K562 (cell line): ENCODE data around the gene IRF1. TPM values are rescaled to one million over a fixed set of nuclear protein-coding genes. Genes with fewer than 3 reads are reported as not detected.

ENCODE experiments used
- CXXC5 ChIP-seq: fragments of 250-450 bp; sonication (Bioruptor Pico); IDR thresholded peaks from 2 replicates; pipeline ENCODE4 v1.8.0; 2022; ENCODE audit warnings: inconsistent platforms, mild to moderate bottlenecking, moderate library complexity
- FOS ChIP-seq: IDR thresholded peaks from 3 replicates; pipeline ENCODE4 v1.6.1; 2011; ENCODE audit not compliant: insufficient read length; ENCODE audit errors: extremely low read depth
- GTF2E2 ChIP-seq: fragments of 200-800 bp; sonication (Bioruptor generic); IDR thresholded peaks from 2 replicates; pipeline ENCODE4 v1.6.1; 2016; ENCODE audit warnings: missing genetic modification characterization, missing compliant biosample characterization
- KDM4B ChIP-seq, 2 experiments: fragments of 450-650 bp in 1 of 2; sonication (generic) in 1 of 2; IDR thresholded peaks; 2 replicates each; pipeline ENCODE4 v1.6.1; 2016 to 2017; ENCODE audit warnings: borderline replicate concordance in 2 of 2, antibody characterized with exemption in 1 of 2, low read depth in 1 of 2, mild to moderate bottlenecking in 1 of 2
- NONO ChIP-seq, 2 experiments: fragments of 200-400 bp in 1 of 2; fragments of 450-650 bp in 1 of 2; formaldehyde crosslinking in 1 of 2; IDR thresholded peaks; 2 replicates each; pipeline ENCODE4 v1.6.1; 2017; ENCODE audit warnings: low read depth in 2 of 2, mild to moderate bottlenecking in 2 of 2, moderate library complexity in 2 of 2, low read length in 1 of 2
- POLR2A ChIP-seq: fragments of 450-650 bp; conservative IDR thresholded peaks from 2 replicates; pipeline ENCODE4 v1.6.1; 2016
- POLR3G ChIP-seq: IDR thresholded peaks from 2 replicates; pipeline ENCODE4 v1.6.1; 2011; ENCODE audit not compliant: insufficient read length, insufficient replicate concordance; ENCODE audit errors: extremely low read depth
- SRSF3 ChIP-seq: fragments of 200-400 bp; formaldehyde crosslinking; IDR thresholded peaks from 2 replicates; pipeline ENCODE4 v1.6.1; 2016; ENCODE audit warnings: mild to moderate bottlenecking, low read length, moderate library complexity; ENCODE audit not compliant: insufficient read depth
- TCF3 ChIP-seq: sonication (generic); formaldehyde crosslinking; IDR thresholded peaks from 2 replicates; pipeline ENCODE4 v1.4.0; 2020; ENCODE audit warnings: mild to moderate bottlenecking, missing genetic modification reagents
- U2AF1 ChIP-seq: fragments of 200-400 bp; formaldehyde crosslinking; optimal IDR thresholded peaks from 2 replicates; pipeline ENCODE3; 2017; ENCODE audit warnings: mild to moderate bottlenecking, low read depth, low read length, moderate library complexity
- ZFP1 ChIP-seq: fragments of 450-650 bp; formaldehyde crosslinking; IDR thresholded peaks from 2 replicates; pipeline ENCODE4 v1.4.0; 2020; ENCODE audit warnings: mild to moderate bottlenecking, mixed read lengths
- ZKSCAN1 ChIP-seq: fragments of 150-350 bp; IDR thresholded peaks from 2 replicates; pipeline ENCODE4 v1.6.1; 2016; ENCODE audit warnings: low read depth, low read length
- polyA plus RNA-seq, 8 experiments: library from polyadenylated mRNA; depleted of rRNA in 4 of 8; stranded (reverse) in 5 of 8; unstranded in 3 of 8; fragments of >200 nt; fragmentation: Nextera tagmentation in 2 of 8; fragmentation: Illumina TruSeq in 1 of 8; extraction: Ambion mirVana in 2 of 8; extraction: Trizol in 1 of 8; gene quantifications; 2 replicates each; pipeline versions ENCODE4 v1.2.1 to v1.2.3, GENCODE V29; 2011 to 2014; ENCODE audit warnings: inconsistent platforms in 1 of 8, missing spikeins in 1 of 8
- total RNA-seq, 7 experiments: library from RNA; depleted of rRNA in 6 of 7; stranded (reverse); fragments of >200 nt in 6 of 7; fragmentation: Illumina TruSeq in 2 of 7; extraction: Trizol in 2 of 7; gene quantifications; 2 replicates each; pipeline versions ENCODE4 v1.2.1 to v1.2.3, GENCODE V29; 2011 to 2021; ENCODE audit warnings: low replicate concordance in 1 of 7
- TF ChIP-seq, protein P1 (sequence below): fragments of 450-650 bp; conservative IDR thresholded peaks from 2 replicates; pipeline ENCODE4 v1.6.1; 2016; ENCODE audit warnings: missing genetic modification characterization, low read depth, mild to moderate bottlenecking, control low read depth, missing compliant biosample characterization
- TF ChIP-seq, protein P2 (sequence below): fragments of 450-650 bp; IDR thresholded peaks from 2 replicates; pipeline ENCODE4 v1.6.1; 2018; ENCODE audit not compliant: partially characterized antibody
- TF ChIP-seq, protein P3 (sequence below): fragments of 250-450 bp; sonication (Bioruptor Pico); IDR thresholded peaks from 2 replicates; pipeline ENCODE4 v1.8.0; 2021; ENCODE audit warnings: moderate library complexity, mild to moderate bottlenecking, inconsistent platforms
- TF ChIP-seq, protein P4 (sequence below): fragments of 200-800 bp; sonication (Bioruptor generic); IDR thresholded peaks from 2 replicates; pipeline ENCODE4 v1.6.1; 2017; ENCODE audit warnings: missing genetic modification characterization, missing compliant biosample characterization
- TF ChIP-seq, protein P5 (sequence below): sonication (generic); formaldehyde crosslinking; IDR thresholded peaks from 2 replicates; pipeline ENCODE4 v1.8.1; 2022; ENCODE audit warnings: missing genetic modification reagents

The IRF1 gene
- total and polyA plus RNA-seq, 9 of the 15 experiments (the other 6 are each of a cell fraction or from before 2014, with no cell fraction given): 1.1 to 12.3 (median 5.9) TPM

DNA sequence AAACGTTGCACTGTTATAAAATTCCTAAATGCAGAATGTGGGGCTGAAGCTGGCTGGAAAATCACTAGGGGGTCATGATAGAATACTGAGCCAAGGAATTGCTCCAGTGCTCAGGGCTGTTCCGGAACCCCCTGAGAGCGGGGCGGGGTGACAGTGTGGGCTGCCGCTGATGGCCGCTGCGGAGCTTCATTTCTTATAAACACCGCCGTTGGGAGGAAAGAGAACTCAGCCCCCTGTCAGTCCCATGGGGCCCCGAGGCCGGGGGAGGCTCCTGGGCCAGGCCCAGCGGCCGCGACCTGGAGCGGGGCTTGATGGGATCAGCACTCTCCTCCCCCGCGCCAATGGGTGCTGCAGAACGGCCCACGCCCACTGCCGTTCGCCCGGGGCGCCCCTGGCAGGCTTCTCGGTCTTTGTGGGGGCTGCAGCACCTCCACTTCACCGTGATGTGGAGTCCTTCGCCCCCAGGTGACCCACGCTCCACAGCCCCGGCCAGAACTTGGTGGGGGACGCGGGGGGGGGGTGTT lies 5.2 kb upstream of the IRF1 start (continued):
- TF ChIP-seq, protein P1, sequence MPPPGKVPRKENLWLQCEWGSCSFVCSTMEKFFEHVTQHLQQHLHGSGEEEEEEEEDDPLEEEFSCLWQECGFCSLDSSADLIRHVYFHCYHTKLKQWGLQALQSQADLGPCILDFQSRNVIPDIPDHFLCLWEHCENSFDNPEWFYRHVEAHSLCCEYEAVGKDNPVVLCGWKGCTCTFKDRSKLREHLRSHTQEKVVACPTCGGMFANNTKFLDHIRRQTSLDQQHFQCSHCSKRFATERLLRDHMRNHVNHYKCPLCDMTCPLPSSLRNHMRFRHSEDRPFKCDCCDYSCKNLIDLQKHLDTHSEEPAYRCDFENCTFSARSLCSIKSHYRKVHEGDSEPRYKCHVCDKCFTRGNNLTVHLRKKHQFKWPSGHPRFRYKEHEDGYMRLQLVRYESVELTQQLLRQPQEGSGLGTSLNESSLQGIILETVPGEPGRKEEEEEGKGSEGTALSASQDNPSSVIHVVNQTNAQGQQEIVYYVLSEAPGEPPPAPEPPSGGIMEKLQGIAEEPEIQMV: no peak
- TF ChIP-seq CXXC5: peak; percentile 94
- TF ChIP-seq, protein P2, sequence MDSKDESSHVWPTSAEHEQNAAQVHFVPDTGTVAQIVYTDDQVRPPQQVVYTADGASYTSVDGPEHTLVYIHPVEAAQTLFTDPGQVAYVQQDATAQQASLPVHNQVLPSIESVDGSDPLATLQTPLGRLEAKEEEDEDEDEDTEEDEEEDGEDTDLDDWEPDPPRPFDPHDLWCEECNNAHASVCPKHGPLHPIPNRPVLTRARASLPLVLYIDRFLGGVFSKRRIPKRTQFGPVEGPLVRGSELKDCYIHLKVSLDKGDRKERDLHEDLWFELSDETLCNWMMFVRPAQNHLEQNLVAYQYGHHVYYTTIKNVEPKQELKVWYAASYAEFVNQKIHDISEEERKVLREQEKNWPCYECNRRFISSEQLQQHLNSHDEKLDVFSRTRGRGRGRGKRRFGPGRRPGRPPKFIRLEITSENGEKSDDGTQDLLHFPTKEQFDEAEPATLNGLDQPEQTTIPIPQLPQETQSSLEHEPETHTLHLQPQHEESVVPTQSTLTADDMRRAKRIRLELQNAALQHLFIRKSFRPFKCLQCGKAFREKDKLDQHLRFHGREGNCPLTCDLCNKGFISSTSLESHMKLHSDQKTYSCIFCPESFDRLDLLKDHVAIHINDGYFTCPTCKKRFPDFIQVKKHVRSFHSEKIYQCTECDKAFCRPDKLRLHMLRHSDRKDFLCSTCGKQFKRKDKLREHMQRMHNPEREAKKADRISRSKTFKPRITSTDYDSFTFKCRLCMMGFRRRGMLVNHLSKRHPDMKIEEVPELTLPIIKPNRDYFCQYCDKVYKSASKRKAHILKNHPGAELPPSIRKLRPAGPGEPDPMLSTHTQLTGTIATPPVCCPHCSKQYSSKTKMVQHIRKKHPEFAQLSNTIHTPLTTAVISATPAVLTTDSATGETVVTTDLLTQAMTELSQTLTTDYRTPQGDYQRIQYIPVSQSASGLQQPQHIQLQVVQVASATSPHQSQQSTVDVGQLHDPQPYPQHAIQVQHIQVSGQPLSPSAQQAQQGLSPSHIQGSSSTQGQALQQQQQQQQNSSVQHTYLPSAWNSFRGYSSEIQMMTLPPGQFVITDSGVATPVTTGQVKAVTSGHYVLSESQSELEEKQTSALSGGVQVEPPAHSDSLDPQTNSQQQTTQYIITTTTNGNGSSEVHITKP: peak; percentile 89
- TF ChIP-seq, protein P3, sequence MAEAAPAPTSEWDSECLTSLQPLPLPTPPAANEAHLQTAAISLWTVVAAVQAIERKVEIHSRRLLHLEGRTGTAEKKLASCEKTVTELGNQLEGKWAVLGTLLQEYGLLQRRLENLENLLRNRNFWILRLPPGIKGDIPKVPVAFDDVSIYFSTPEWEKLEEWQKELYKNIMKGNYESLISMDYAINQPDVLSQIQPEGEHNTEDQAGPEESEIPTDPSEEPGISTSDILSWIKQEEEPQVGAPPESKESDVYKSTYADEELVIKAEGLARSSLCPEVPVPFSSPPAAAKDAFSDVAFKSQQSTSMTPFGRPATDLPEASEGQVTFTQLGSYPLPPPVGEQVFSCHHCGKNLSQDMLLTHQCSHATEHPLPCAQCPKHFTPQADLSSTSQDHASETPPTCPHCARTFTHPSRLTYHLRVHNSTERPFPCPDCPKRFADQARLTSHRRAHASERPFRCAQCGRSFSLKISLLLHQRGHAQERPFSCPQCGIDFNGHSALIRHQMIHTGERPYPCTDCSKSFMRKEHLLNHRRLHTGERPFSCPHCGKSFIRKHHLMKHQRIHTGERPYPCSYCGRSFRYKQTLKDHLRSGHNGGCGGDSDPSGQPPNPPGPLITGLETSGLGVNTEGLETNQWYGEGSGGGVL: no peak
- TF ChIP-seq TCF3 (CRISPR knock-in tag): peak; percentile 36
- TF ChIP-seq POLR2A: peak; percentile 61
- TF ChIP-seq FOS: no peak
- peak; percentile 38 for TF ChIP-seq U2AF1
- TF ChIP-seq GTF2E2 (tag): peak; percentile 90
- 0 out of 2 replicates have a peak, but pooled peaks have one; percentile 12 for TF ChIP-seq ZKSCAN1
- peak; percentile 36 to 89; a peak in 2 of 4 replicates for TF ChIP-seq NONO (IDR thresholded peaks at IDR 0.05; ENCODE audit: low read depth in 2 of 2, low read length in 1 of 2)
- TF ChIP-seq, protein P4, sequence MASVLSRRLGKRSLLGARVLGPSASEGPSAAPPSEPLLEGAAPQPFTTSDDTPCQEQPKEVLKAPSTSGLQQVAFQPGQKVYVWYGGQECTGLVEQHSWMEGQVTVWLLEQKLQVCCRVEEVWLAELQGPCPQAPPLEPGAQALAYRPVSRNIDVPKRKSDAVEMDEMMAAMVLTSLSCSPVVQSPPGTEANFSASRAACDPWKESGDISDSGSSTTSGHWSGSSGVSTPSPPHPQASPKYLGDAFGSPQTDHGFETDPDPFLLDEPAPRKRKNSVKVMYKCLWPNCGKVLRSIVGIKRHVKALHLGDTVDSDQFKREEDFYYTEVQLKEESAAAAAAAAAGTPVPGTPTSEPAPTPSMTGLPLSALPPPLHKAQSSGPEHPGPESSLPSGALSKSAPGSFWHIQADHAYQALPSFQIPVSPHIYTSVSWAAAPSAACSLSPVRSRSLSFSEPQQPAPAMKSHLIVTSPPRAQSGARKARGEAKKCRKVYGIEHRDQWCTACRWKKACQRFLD (CRISPR knock-in tag): peak; percentile 87
- no peak for TF ChIP-seq POLR3G
- TF ChIP-seq SRSF3: no peak
- no peak for TF ChIP-seq ZFP1 (CRISPR knock-in tag)
- TF ChIP-seq KDM4B (IDR thresholded peaks at IDR 0.05; ENCODE audit: borderline replicate concordance in 2 of 2, low read depth in 1 of 2): peak in 1 of 2 experiments; percentile 80; a peak in 2 of 4 replicates
- TF ChIP-seq, protein P5, sequence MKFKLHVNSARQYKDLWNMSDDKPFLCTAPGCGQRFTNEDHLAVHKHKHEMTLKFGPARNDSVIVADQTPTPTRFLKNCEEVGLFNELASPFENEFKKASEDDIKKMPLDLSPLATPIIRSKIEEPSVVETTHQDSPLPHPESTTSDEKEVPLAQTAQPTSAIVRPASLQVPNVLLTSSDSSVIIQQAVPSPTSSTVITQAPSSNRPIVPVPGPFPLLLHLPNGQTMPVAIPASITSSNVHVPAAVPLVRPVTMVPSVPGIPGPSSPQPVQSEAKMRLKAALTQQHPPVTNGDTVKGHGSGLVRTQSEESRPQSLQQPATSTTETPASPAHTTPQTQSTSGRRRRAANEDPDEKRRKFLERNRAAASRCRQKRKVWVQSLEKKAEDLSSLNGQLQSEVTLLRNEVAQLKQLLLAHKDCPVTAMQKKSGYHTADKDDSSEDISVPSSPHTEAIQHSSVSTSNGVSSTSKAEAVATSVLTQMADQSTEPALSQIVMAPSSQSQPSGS (CRISPR knock-in tag): no peak
